Vagina (tissue), 2 donors: ENCODE data around the gene SLC25A15. TPM values are rescaled to one million over a fixed set of nuclear protein-coding genes. Genes with fewer than 3 reads are reported as not detected.

Experiments used
- DNase-seq, 2 donors: peaks; one replicate each; pipeline ENCODE4 v3.0.0-alpha.2; 2017; ENCODE audit errors: extremely low spot score in 2 of 2
- H3K27ac ChIP-seq: fragments of 200-600 bp; sonication (generic); one replicate; pipeline ENCODE4 v1.5.1; 2019
- H3K27me3 ChIP-seq: fragments of 200-600 bp; sonication (generic); one replicate; pipeline ENCODE4 v1.5.1; 2019
- H3K36me3 ChIP-seq, 2 donors: fragments of 200-600 bp; sonication (generic); one replicate each; pipeline ENCODE4 v1.5.1; 2017 to 2019
- H3K4me1 ChIP-seq: fragments of 200-600 bp; sonication (generic); one replicate; pipeline ENCODE4 v1.5.1; 2019
- H3K4me3 ChIP-seq, 2 donors: fragments of 200-600 bp; sonication (generic); 1 replicate in 1 of 2; 2 replicates in 1 of 2; pipeline ENCODE4 v1.5.1; 2016 to 2019
- H3K9me3 ChIP-seq: fragments of 200-600 bp; sonication (generic); one replicate; pipeline ENCODE4 v1.5.1; 2019
- CTCF ChIP-seq, 3 experiments: fragments of 450-650 bp in 2 of 3; fragments of 200-600 bp in 1 of 3; sonication (generic) in 1 of 3; IDR thresholded peaks; one replicate each; pipeline ENCODE4 v1.5.1; 2017 to 2019; ENCODE audit warnings: antibody characterized with exemption in 3 of 3, mild to moderate bottlenecking in 2 of 3, moderate library complexity in 2 of 3
- POLR2A ChIP-seq, 2 donors: fragments of 450-650 bp; IDR thresholded peaks; one replicate each; pipeline ENCODE4 v1.6.1; 2017; ENCODE audit warnings: antibody characterized with exemption in 2 of 2, mild to moderate bottlenecking in 2 of 2, moderate library complexity in 2 of 2
- POLR2AphosphoS5 ChIP-seq, 2 donors: sonication (generic); formaldehyde crosslinking; IDR thresholded peaks; one replicate each; pipeline ENCODE4 v1.9.0; 2017; ENCODE audit warnings: antibody characterized with exemption in 2 of 2, mild to moderate bottlenecking in 2 of 2, low read depth in 1 of 2; ENCODE audit not compliant: insufficient read depth in 1 of 2
- intact Hi-C: fragments of 100-400 bp; cut with DNase I; formaldehyde crosslinking; loops from one replicate; pipeline ENCODE4 v1.15.1; 2023
- total RNA-seq: library from RNA; depleted of rRNA; stranded (reverse); fragments of >200 nt; gene quantifications from one replicate; pipeline ENCODE4 v1.2.3, GENCODE V29; 2016

The SLC25A15 gene
- total RNA-seq, 1 donor from 2014 or later: 7.1 TPM

DNA sequence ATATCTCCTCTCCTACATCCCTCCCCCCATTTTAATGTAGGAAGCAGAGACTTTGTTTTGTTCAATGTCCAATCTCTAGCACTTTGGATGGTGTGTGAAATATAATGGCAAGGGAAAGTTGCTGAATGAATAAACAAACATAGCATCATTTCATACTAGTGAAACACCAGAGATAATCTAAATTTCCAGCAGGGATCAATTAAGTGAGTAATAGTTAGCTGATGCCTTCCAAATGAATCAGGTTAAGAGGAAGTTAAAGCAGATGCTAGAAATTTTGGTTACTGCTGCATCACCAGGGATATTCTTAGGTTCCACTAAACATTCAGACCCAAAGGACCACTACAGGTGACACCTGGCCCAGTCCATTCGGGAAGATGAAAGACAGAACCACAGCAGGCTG is 26.6 kb upstream of the SLC25A15 start:
- H3K9me3 ChIP-seq: no peaks in the 10 kb centered on the region
- intact Hi-C loops: no loop called here

DNA sequence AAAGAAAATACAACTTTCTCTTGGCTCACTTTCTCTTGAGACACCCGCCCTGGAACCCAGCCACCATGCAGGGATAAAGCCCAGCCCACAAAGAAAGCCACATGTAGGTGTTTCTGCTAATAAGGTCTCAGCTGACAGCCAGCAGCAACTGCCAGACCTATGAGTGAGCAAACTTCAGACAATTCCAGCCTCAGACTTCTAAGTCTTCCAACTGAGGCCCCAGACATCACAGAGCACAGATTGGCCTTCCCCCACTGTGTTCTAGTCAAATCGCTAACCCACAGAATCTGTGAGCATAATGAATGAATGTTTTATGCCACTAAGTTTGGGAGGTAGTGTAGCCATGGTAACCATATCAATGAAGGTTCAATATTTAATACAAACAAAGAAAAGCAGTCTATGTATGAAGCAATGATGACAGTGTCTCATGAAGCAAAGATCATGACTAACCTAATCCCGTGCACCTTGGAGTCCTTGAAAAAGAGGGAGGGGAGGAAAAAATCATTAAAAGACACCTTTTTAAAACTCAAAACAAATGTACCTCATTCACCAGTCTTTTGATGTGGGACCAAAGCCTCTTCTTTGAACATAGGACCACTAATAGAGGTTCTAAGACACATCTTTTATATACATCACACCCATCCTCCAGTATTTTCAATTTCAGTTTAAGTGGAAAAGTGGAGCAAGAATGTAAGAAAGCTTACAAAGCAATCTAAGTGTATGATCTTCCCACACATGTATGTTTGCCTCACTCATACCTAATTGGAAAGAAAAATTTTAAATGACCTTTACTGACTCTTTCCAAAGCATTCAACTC is 24.6 kb upstream of the SLC25A15 start:
- no peak overlapping the region for H3K27ac ChIP-seq
- no peaks in the 10 kb centered on the region for H3K36me3 ChIP-seq
- no peak overlapping the region for H3K4me3 ChIP-seq
- intact Hi-C loops: no loop called here
- no peaks in the 10 kb centered on the region for H3K4me1 ChIP-seq
- no peak for TF ChIP-seq CTCF (IDR thresholded peaks at IDR 0.05)
- TF ChIP-seq POLR2A (IDR thresholded peaks at IDR 0.05): no peak
- no peak for TF ChIP-seq POLR2AphosphoS5 (IDR thresholded peaks at IDR 0.05; ENCODE audit: insufficient read depth in 1 of 2, low read depth in 1 of 2)
- no peaks in the 10 kb centered on the region for H3K27me3 ChIP-seq
- no peaks in the 10 kb centered on the region for H3K9me3 ChIP-seq
- DNase-seq: no peak

More for the DNA sequence above, 26.6 kb upstream of the SLC25A15 start:
- Histone ChIP-seq H3K4me3 (no peak overlapping the region), H3K4me1 (no peaks in the 10 kb centered on the region), H3K36me3 (no peaks in the 10 kb centered on the region), H3K27ac (no peak overlapping the region), H3K27me3 (no peaks in the 10 kb centered on the region)
- no peak for DNase-seq
- TF ChIP-seq POLR2AphosphoS5 (IDR thresholded peaks at IDR 0.05; ENCODE audit: insufficient read depth in 1 of 2, low read depth in 1 of 2): no peak
- TF ChIP-seq POLR2A (IDR thresholded peaks at IDR 0.05): no peak
- no peak for TF ChIP-seq CTCF (IDR thresholded peaks at IDR 0.05)

GRCh38 chr13:40765602-40766001 is 23.8 kb upstream of the SLC25A15 start:
- Histone ChIP-seq H3K36me3 (no peaks in the 10 kb centered on the region), H3K9me3 (no peaks in the 10 kb centered on the region), H3K4me1 (no peaks in the 10 kb centered on the region), H3K27ac (no peak overlapping the region), H3K4me3 (no peak overlapping the region), H3K27me3 (no peaks in the 10 kb centered on the region)
- intact Hi-C loops: no loop called here
- TF ChIP-seq CTCF (IDR thresholded peaks at IDR 0.05) (no peak), POLR2AphosphoS5 (IDR thresholded peaks at IDR 0.05; ENCODE audit: insufficient read depth in 1 of 2, low read depth in 1 of 2) (no peak), POLR2A (IDR thresholded peaks at IDR 0.05) (no peak)
- DNase-seq: no peak

GRCh38 chr13:40769970-40770369 is 19.4 kb upstream of the SLC25A15 start:
- Histone ChIP-seq H3K36me3 (no peaks in the 10 kb centered on the region), H3K4me3 (peak overlapping the region; percentile 63 to 66), H3K27me3 (no peaks in the 10 kb centered on the region), H3K9me3 (no peaks in the 10 kb centered on the region), H3K4me1 (no peaks in the 10 kb centered on the region), H3K27ac (peak overlapping the region; percentile 78)
- TF ChIP-seq POLR2AphosphoS5 (IDR thresholded peaks at IDR 0.05; ENCODE audit: insufficient read depth in 1 of 2, low read depth in 1 of 2): no peak
- no peak for TF ChIP-seq POLR2A (IDR thresholded peaks at IDR 0.05)
- TF ChIP-seq CTCF (IDR thresholded peaks at IDR 0.05): no peak
- intact Hi-C loops: no loop called here
- no peak for DNase-seq

DNA sequence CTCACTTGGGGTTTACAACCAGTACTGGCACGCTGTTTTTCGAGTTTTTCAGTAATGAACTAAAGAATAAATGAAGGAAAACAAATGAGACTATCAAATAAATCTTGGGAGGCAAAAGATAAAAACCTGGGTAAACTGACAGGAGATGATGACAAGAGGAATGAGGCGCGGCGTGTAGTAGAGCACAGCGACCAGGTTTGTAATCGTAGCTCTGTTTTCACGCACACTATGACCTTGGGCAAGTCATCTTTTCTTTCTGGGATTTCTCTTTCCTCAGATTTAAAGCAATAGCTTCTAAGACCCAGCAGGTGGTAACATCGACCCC is 18.8 kb upstream of the SLC25A15 start:
- Histone ChIP-seq H3K36me3 (no peaks in the 10 kb centered on the region), H3K4me3 (peak overlapping the region; percentile 63 to 66), H3K9me3 (no peaks in the 10 kb centered on the region), H3K4me1 (no peaks in the 10 kb centered on the region), H3K27me3 (no peaks in the 10 kb centered on the region), H3K27ac (peak overlapping the region; percentile 78)
- intact Hi-C loops: no loop called here
- no peak for DNase-seq
- TF ChIP-seq POLR2A (IDR thresholded peaks at IDR 0.05): no peak
- TF ChIP-seq POLR2AphosphoS5 (IDR thresholded peaks at IDR 0.05; ENCODE audit: insufficient read depth in 1 of 2, low read depth in 1 of 2): no peak
- no peak for TF ChIP-seq CTCF (IDR thresholded peaks at IDR 0.05)
